Nephron (organoid): ENCODE data around the gene PGAM2.

Experiments
- H3K27ac Mint-ChIP-seq, 3 experiments: 2 replicates each; pipeline ENCODE4 v1.8.0; 2020; ENCODE audit warnings: mixed read lengths in 3 of 3, mild to moderate bottlenecking in 2 of 3, moderate library complexity in 1 of 3
- H3K27me3 Mint-ChIP-seq: 2 replicates; pipeline ENCODE4 v1.8.0; 2021; ENCODE audit warnings: low read depth, mild to moderate bottlenecking, moderate library complexity, mixed read lengths
- H3K36me3 Mint-ChIP-seq: 2 replicates; pipeline ENCODE4 v1.8.0; 2020; ENCODE audit warnings: low read depth, mixed read lengths
- H3K4me1 Mint-ChIP-seq: 2 replicates; pipeline ENCODE4 v1.8.0; 2020; ENCODE audit warnings: mixed read lengths
- H3K4me3 Mint-ChIP-seq, 3 experiments: 2 replicates each; pipeline ENCODE4 v1.8.0; 2020; ENCODE audit warnings: mild to moderate bottlenecking in 3 of 3, mixed read lengths in 3 of 3, moderate library complexity in 2 of 3
- H3K9me3 Mint-ChIP-seq: 2 replicates; pipeline ENCODE4 v1.8.0; 2020; ENCODE audit warnings: mixed read lengths
- CTCF ChIP-seq, 3 experiments: fragments of 200-600 bp; sonication (generic); IDR thresholded peaks; one replicate each; pipeline ENCODE4 v1.5.0; 2021; ENCODE audit warnings: antibody characterized with exemption in 3 of 3; ENCODE audit not compliant: unreplicated experiment in 3 of 3

PGAM2 gene

GRCh38 chr7:44051611-44052220 lies 13.7 kb downstream of the PGAM2 start:
- Mint-ChIP-seq H3K4me3 (no peak overlapping the region), H3K27ac (no peak overlapping the region), H3K4me1 (peaks cover 9% of the 10 kb centered on the region), H3K9me3 (no peaks in the 10 kb centered on the region), H3K27me3 (no peaks in the 10 kb centered on the region), H3K36me3 (peaks cover 52% of the 10 kb centered on the region)
- no peak for TF ChIP-seq CTCF (IDR thresholded peaks at IDR 0.05; ENCODE audit: unreplicated experiment in 3 of 3)

GRCh38 chr7:44050915-44051560 lies 14.3 kb downstream of the PGAM2 start:
- peaks cover 16% of the 10 kb centered on the region for H3K4me1 Mint-ChIP-seq
- peaks cover 50% of the 10 kb centered on the region for H3K36me3 Mint-ChIP-seq
- no peaks in the 10 kb centered on the region for H3K9me3 Mint-ChIP-seq
- H3K4me3 Mint-ChIP-seq = no peak overlapping the region
- no peak for TF ChIP-seq CTCF (IDR thresholded peaks at IDR 0.05; ENCODE audit: unreplicated experiment in 3 of 3)
- H3K27me3 Mint-ChIP-seq = no peaks in the 10 kb centered on the region
- no peak overlapping the region for H3K27ac Mint-ChIP-seq

- H3K9me3 Mint-ChIP-seq = no peaks in the 10 kb centered on the region
- peaks cover 43% of the 10 kb centered on the region for H3K36me3 Mint-ChIP-seq
- H3K4me1 Mint-ChIP-seq = peaks cover 23% of the 10 kb centered on the region
- no peaks in the 10 kb centered on the region for H3K27me3 Mint-ChIP-seq
- H3K4me3 Mint-ChIP-seq = no peak overlapping the region
- no peak for TF ChIP-seq CTCF (IDR thresholded peaks at IDR 0.05; ENCODE audit: unreplicated experiment in 3 of 3)
- no peak overlapping the region for H3K27ac Mint-ChIP-seq
Observed at GRCh38 chr7:44050121-44050914, 15.0 kb downstream of the PGAM2 start.

GRCh38 chr7:44048031-44048795 lies 17.2 kb downstream of the PGAM2 start:
- Mint-ChIP-seq H3K27ac (no peak overlapping the region), H3K36me3 (peaks cover 32% of the 10 kb centered on the region), H3K9me3 (no peaks in the 10 kb centered on the region), H3K4me1 (peaks cover 29% of the 10 kb centered on the region), H3K27me3 (no peaks in the 10 kb centered on the region), H3K4me3 (peak overlapping the region; percentile 41 to 70 (median 64))
- TF ChIP-seq CTCF (IDR thresholded peaks at IDR 0.05; ENCODE audit: unreplicated experiment in 3 of 3) = no peak

GRCh38 chr7:44046321-44047061 lies 18.9 kb downstream of the PGAM2 start:
- Mint-ChIP-seq H3K36me3 (peaks cover 18% of the 10 kb centered on the region), H3K4me3 (peak overlapping the region; percentile 88 to 92 (median 91)), H3K4me1 (peaks cover 29% of the 10 kb centered on the region), H3K27me3 (peaks cover 11% of the 10 kb centered on the region), H3K27ac (peak overlapping the region; percentile 55 to 92 (median 58)), H3K9me3 (no peaks in the 10 kb centered on the region)
- TF ChIP-seq CTCF (IDR thresholded peaks at IDR 0.05; ENCODE audit: unreplicated experiment in 3 of 3) = no peak
